ENCODE measurements around the gene GDPD5. TPM values are rescaled to one million over a fixed set of nuclear protein-coding genes. Genes with fewer than 3 reads are reported as not detected.

Gene GDPD5
- total RNA-seq, 1 experiment from 2014 or later: 7.8 TPM

- no peak for DNase-seq
- Histone ChIP-seq H2BK12ac (ENCODE audit: insufficient read length, low read depth, low read length) (no peak overlapping the region), H3K27me3 (ENCODE audit: insufficient read depth, low read length) (peaks cover 17% of the 10 kb centered on the region; the same call in 1 of the 2 replicates), H3K9ac (ENCODE audit: extremely low read depth, insufficient read length, low read length) (no peak overlapping the region), H3K4me1 (ENCODE audit: insufficient read depth, low read length) (no peaks in the 10 kb centered on the region), H3K14ac (ENCODE audit: insufficient read depth, low read length) (no peak overlapping the region), H2BK20ac (ENCODE audit: low read depth, low read length, poor library complexity, severe bottlenecking) (no peak overlapping the region), H2BK5ac (ENCODE audit: insufficient read length, low read length) (no peak overlapping the region), H4K5ac (ENCODE audit: insufficient read length, low read depth, low read length) (no peak overlapping the region), H3K9me3 (ENCODE audit: control insufficient read depth, low read depth, low read length) (no peaks in the 10 kb centered on the region), H3K56ac (ENCODE audit: insufficient read length, low read depth, low read length) (no peak overlapping the region), H3T11ph (ENCODE audit: low read length) (no peak overlapping the region), H3K18ac (ENCODE audit: insufficient read length, low read depth, low read length) (no peak overlapping the region), H2BK120ac (ENCODE audit: low read depth, low read length, poor library complexity, severe bottlenecking) (no peak overlapping the region), H4K91ac (ENCODE audit: insufficient read length, low read depth, low read length) (no peak overlapping the region), H3K4ac (ENCODE audit: low read depth, low read length) (no peak overlapping the region), H4K8ac (replicated peaks; ENCODE audit: insufficient read length, low read depth, low read length) (no peak overlapping the region), H3K23ac (ENCODE audit: insufficient read length, low read depth, low read length) (no peak overlapping the region), H4K20me1 (ENCODE audit: control insufficient read depth, insufficient read depth, insufficient read length) (no peaks in the 10 kb centered on the region), H2AFZ (ENCODE audit: low read length) (no peak overlapping the region), H3K27ac (ENCODE audit: insufficient read length, low read depth, low read length) (no peak overlapping the region), H2BK15ac (ENCODE audit: low read depth, low read length) (no peak overlapping the region), H3K4me2 (ENCODE audit: insufficient read depth, insufficient read length, low read length) (peak overlapping the region; percentile 65), H2AK5ac (ENCODE audit: insufficient read length, low read length) (no peak overlapping the region), H3K23me2 (ENCODE audit: insufficient read length, low read depth, low read length, poor library complexity, severe bottlenecking) (peaks cover 15% of the 10 kb centered on the region), H3K79me1 (ENCODE audit: insufficient read depth, low read depth, low read length, poor library complexity, severe bottlenecking) (no peaks in the 10 kb centered on the region), H3K79me2 (ENCODE audit: insufficient read depth, low read length) (no peaks in the 10 kb centered on the region)
- Mint-ChIP-seq H3K27me3 (ENCODE audit: low read depth) (peaks cover 41% of the 10 kb centered on the region), H3K27ac (no peak overlapping the region), H3K9me3 (no peaks in the 10 kb centered on the region), H3K36me3 (ENCODE audit: insufficient read depth in 1 of 3, low read depth in 3 of 3) (no peaks in the 10 kb centered on the region), H3K4me1 (peaks cover 8 to 21% of the 10 kb centered on the region in 2 experiments), H3K4me3 (peak overlapping the region; percentile 66 to 86)
- no CpG with 5 or more reads among the region's 10 CpGs for WGBS (ENCODE audit: extremely low coverage, insufficient read length, low lambda C conversion rate)
- TF ChIP-seq, protein P1, sequence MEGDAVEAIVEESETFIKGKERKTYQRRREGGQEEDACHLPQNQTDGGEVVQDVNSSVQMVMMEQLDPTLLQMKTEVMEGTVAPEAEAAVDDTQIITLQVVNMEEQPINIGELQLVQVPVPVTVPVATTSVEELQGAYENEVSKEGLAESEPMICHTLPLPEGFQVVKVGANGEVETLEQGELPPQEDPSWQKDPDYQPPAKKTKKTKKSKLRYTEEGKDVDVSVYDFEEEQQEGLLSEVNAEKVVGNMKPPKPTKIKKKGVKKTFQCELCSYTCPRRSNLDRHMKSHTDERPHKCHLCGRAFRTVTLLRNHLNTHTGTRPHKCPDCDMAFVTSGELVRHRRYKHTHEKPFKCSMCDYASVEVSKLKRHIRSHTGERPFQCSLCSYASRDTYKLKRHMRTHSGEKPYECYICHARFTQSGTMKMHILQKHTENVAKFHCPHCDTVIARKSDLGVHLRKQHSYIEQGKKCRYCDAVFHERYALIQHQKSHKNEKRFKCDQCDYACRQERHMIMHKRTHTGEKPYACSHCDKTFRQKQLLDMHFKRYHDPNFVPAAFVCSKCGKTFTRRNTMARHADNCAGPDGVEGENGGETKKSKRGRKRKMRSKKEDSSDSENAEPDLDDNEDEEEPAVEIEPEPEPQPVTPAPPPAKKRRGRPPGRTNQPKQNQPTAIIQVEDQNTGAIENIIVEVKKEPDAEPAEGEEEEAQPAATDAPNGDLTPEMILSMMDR (conservative IDR thresholded peaks at IDR 0.05): no peak
These were observed 1.7 kb downstream of the GDPD5 start for GRCh38 chr11:75523811-75524664.
